Smooth muscle cell (in vitro differentiated cells): ENCODE results near the gene LAMTOR5. TPM values are rescaled to one million over a fixed set of nuclear protein-coding genes. Genes with fewer than 3 reads are reported as not detected.

Experiments
- DNase-seq: peaks from one replicate; lab custom pipeline; 2025; ENCODE audit not compliant: unreplicated experiment; lab: John Stamatoyannopoulos, UW
- H2AFZ ChIP-seq: fragments of 200-600 bp; sonication (generic); 2 replicates; pipeline ENCODE4 v1.6.0; 2016; ENCODE audit warnings: antibody characterized with exemption, low read depth, mild to moderate bottlenecking
- H3F3A ChIP-seq: fragments of 200-600 bp; sonication (generic); 2 replicates; pipeline ENCODE4 v1.6.0; 2017; ENCODE audit warnings: antibody characterized with exemption, low read depth
- H3K27ac ChIP-seq: fragments of 200-600 bp; sonication (generic); 2 replicates; pipeline ENCODE4 v1.5.1; 2016; ENCODE audit warnings: low read depth, mild to moderate bottlenecking
- H3K27me3 ChIP-seq: fragments of 200-600 bp; sonication (generic); 2 replicates; pipeline ENCODE4 v1.6.1; 2016; ENCODE audit warnings: low read depth, mild to moderate bottlenecking
- H3K36me3 ChIP-seq: fragments of 200-600 bp; sonication (generic); 2 replicates; pipeline ENCODE4 v1.5.1; 2016; ENCODE audit warnings: low read depth
- H3K4me1 ChIP-seq: fragments of 200-600 bp; sonication (generic); 2 replicates; pipeline ENCODE4 v1.5.1; 2016; ENCODE audit warnings: low read depth
- H3K4me2 ChIP-seq: fragments of 200-600 bp; sonication (generic); 2 replicates; pipeline ENCODE4 v1.6.0; 2016; ENCODE audit warnings: mild to moderate bottlenecking
- H3K4me3 ChIP-seq: fragments of 200-600 bp; sonication (generic); 2 replicates; pipeline ENCODE4 v1.5.1; 2016; ENCODE audit warnings: mild to moderate bottlenecking
- H3K79me2 ChIP-seq: fragments of 200-600 bp; sonication (generic); 2 replicates; pipeline ENCODE4 v1.6.0; 2016; ENCODE audit warnings: low read depth, mild to moderate bottlenecking
- H3K9ac ChIP-seq: fragments of 200-600 bp; sonication (generic); 2 replicates; pipeline ENCODE4 v1.6.0; 2016; ENCODE audit warnings: low read depth
- H3K9me3 ChIP-seq: fragments of 200-600 bp; sonication (generic); replicated peaks from 2 replicates; pipeline ENCODE4 v1.5.1; 2016; ENCODE audit warnings: low read depth
- H4K20me1 ChIP-seq: fragments of 200-600 bp; sonication (generic); 2 replicates; pipeline ENCODE4 v1.6.0; 2016; ENCODE audit warnings: low read depth
- WGBS: methylation state at CpG from one replicate; pipeline ENCODE4 v1.1.7; 2016; ENCODE audit warnings: low lambda C conversion rate; 5-methylcytosine and 5-hydroxymethylcytosine counted together
- polyA plus RNA-seq: library from polyadenylated mRNA; unstranded; fragments of >200 nt; fragmentation: Nextera tagmentation; extraction: Ambion mirVana; gene quantifications from 2 replicates; pipeline ENCODE4 v1.2.1, GENCODE V29; 2016
- total RNA-seq: library from RNA; depleted of rRNA; stranded (reverse); fragments of >200 nt; gene quantifications from 2 replicates; pipeline ENCODE4 v1.2.3, GENCODE V29; 2014
- TF ChIP-seq, protein P1 (sequence below): fragments of 200-600 bp; sonication (generic); IDR thresholded peaks from 2 replicates; pipeline ENCODE4 v1.5.1; 2017; ENCODE audit warnings: borderline replicate concordance, mild to moderate bottlenecking, antibody characterized with exemption; ENCODE audit not compliant: insufficient read depth, poor library complexity, severe bottlenecking

Gene LAMTOR5
- total and polyA plus RNA-seq, 2 experiments from 2014 or later: 81.1 to 150 TPM

GRCh38 chr1:110425612-110426152 lies 18.2 kb upstream of the LAMTOR5 start:
- TF ChIP-seq, protein P1, sequence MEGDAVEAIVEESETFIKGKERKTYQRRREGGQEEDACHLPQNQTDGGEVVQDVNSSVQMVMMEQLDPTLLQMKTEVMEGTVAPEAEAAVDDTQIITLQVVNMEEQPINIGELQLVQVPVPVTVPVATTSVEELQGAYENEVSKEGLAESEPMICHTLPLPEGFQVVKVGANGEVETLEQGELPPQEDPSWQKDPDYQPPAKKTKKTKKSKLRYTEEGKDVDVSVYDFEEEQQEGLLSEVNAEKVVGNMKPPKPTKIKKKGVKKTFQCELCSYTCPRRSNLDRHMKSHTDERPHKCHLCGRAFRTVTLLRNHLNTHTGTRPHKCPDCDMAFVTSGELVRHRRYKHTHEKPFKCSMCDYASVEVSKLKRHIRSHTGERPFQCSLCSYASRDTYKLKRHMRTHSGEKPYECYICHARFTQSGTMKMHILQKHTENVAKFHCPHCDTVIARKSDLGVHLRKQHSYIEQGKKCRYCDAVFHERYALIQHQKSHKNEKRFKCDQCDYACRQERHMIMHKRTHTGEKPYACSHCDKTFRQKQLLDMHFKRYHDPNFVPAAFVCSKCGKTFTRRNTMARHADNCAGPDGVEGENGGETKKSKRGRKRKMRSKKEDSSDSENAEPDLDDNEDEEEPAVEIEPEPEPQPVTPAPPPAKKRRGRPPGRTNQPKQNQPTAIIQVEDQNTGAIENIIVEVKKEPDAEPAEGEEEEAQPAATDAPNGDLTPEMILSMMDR: no peak
- no peaks in the 10 kb centered on the region for H3K9me3 ChIP-seq
- H3K27ac ChIP-seq: peak overlapping the region; percentile 4
- H3K27me3 ChIP-seq: no peaks in the 10 kb centered on the region
- H3K36me3 ChIP-seq: no peaks in the 10 kb centered on the region
- peaks cover 5% of the 10 kb centered on the region for H3K4me1 ChIP-seq
- H2AFZ ChIP-seq: peak overlapping the region; percentile 38
- H3K4me3 ChIP-seq: no peak overlapping the region
- WGBS: 88% methylated on average over 9 of the region's 9 CpGs
- no peak for DNase-seq
- no peaks in the 10 kb centered on the region for H3K79me2 ChIP-seq
- no peaks in the 10 kb centered on the region for H3F3A ChIP-seq
- no peak overlapping the region for H3K4me2 ChIP-seq
- H3K9ac ChIP-seq: no peak overlapping the region
- no peaks in the 10 kb centered on the region for H4K20me1 ChIP-seq

DNA sequence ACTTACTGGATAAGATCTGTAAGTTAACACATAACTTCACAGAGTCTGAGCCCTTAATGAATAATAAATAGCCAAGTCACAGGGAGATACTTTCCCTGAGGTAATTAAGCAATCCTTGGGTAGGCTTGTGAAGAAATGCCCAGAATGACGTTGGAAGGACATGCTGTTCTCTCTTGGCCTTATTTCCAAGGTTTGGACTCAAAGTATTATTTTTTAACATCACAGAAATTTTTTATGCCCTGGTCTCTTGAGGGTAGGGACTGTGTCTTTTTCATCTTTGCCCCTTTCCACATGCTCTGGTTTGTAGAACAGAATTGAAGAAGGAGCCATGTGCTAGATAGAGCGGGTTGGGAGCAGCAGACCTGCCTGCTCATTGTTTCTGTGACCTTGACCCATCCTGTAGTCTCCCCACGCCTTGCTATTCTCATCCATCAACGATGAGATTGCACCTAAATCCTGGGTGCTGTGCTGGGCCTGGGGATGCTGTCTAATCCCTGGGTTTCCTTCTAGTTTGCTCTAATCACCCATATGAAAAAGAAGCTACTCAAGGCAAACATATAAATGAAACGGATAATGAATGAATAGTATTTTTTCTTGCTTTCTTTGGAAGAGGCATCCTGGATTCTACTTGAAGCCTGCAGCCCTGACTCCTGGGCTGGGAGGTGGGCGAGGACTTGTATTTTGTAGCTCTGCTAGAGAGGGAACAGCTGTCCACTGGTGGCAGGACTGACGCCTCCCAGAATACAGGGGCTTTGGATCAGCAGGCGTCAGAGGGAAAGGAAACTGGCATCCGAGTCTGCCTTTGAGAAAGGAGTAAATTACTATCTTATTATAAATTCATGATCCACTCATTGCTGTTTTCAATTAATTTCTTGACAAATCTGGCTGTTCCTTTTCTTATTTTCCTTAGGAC lies 17.5 kb upstream of the LAMTOR5 start:
- H3K4me2 ChIP-seq: no peak overlapping the region
- peak overlapping the region; percentile 4 for H3K27ac ChIP-seq
- no peaks in the 10 kb centered on the region for H3F3A ChIP-seq
- peak overlapping the region; percentile 38 for H2AFZ ChIP-seq
- H3K36me3 ChIP-seq: no peaks in the 10 kb centered on the region
- H3K9me3 ChIP-seq: no peaks in the 10 kb centered on the region
- WGBS: 73% methylated on average over 9 of the region's 9 CpGs
- H3K27me3 ChIP-seq: no peaks in the 10 kb centered on the region
- DNase-seq: no peak
- no peaks in the 10 kb centered on the region for H4K20me1 ChIP-seq
- peaks cover 5% of the 10 kb centered on the region for H3K4me1 ChIP-seq
- H3K4me3 ChIP-seq: no peak overlapping the region
- TF ChIP-seq, protein P1: no peak
- no peak overlapping the region for H3K9ac ChIP-seq
- H3K79me2 ChIP-seq: no peaks in the 10 kb centered on the region

DNA sequence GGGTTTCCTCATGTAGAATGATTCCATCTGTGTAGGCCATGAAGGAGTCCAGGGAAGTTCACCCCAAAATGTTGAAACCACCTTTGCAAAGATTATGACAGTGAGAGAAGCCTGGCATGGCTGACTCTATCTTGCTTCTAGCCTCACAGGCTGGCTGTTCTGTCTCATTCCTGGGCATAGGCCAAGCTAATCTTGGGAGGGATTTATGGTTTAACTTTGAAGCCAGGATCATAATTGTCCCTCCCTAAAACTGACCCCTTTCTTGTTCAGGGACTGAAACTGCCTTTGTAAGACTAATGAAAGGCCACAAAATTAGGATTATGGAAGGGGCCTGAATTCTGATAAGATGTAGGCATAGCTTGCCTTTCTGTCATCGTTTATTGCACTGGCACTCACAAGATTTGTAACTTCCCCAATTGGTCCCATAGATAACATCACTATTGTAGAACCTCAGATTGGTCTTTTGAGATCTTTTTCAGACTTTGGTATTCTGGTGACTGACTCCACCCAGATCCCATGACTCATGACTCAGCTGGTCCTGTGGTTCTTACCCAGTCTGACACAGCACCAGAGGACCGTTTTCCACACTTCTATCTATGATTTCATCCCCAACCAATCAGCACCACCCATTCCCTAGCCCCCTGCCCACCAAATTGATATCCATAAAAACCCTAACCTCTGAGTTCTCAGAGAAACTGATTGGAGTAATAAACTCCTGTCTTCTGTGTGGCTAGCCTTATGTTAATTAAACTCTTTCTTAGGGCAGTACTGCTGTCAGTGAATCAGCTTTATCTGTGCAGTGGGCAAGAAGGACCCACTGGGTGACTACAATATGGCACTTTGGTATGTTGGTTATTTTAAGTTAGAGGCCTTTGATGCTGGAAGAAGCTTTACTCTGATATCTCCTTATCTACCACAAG lies 13.6 kb upstream of the LAMTOR5 start:
- no peak overlapping the region for H3K4me2 ChIP-seq
- no peaks in the 10 kb centered on the region for H3K36me3 ChIP-seq
- peak overlapping the region; percentile 48 for H3K9ac ChIP-seq
- no peak for DNase-seq
- TF ChIP-seq, protein P1: no peak
- no peaks in the 10 kb centered on the region for H3K27me3 ChIP-seq
- H3K4me1 ChIP-seq: peaks cover 5% of the 10 kb centered on the region
- H3K4me3 ChIP-seq: no peak overlapping the region
- no peaks in the 10 kb centered on the region for H3F3A ChIP-seq
- peak overlapping the region; percentile 17 for H2AFZ ChIP-seq
- no peaks in the 10 kb centered on the region for H3K9me3 ChIP-seq
- peak overlapping the region; percentile 79 for H3K27ac ChIP-seq
- WGBS: 16% methylated on average over 2 of the region's 2 CpGs
- H4K20me1 ChIP-seq: no peaks in the 10 kb centered on the region
- H3K79me2 ChIP-seq: no peaks in the 10 kb centered on the region
